VCaP (cell line): Measurements from ENCODE around the gene PYDC2.

Experiments
- H3K27ac ChIP-seq: fragments of 450-650 bp; 2 replicates; pipeline ENCODE4 v1.5.1; 2017
- CTCF ChIP-seq: fragments of 450-650 bp; conservative IDR thresholded peaks from 2 replicates; pipeline ENCODE4 v1.5.1; 2017; ENCODE audit warnings: mild to moderate bottlenecking, moderate library complexity

Gene PYDC2

GRCh38 chr3:191438150-191438814 lies 22.7 kb upstream of the PYDC2 start:
- TF ChIP-seq CTCF: no peak
- no peak overlapping the region for H3K27ac ChIP-seq

GRCh38 chr3:191440532-191440931 lies 20.4 kb upstream of the PYDC2 start:
- no peak overlapping the region for H3K27ac ChIP-seq
- no peak for TF ChIP-seq CTCF

- no peak for TF ChIP-seq CTCF
- H3K27ac ChIP-seq: no peak overlapping the region
Observed at GRCh38 chr3:191441687-191442086, 19.3 kb upstream of the PYDC2 start.

- TF ChIP-seq CTCF: no peak
- no peak overlapping the region for H3K27ac ChIP-seq
Observed at GRCh38 chr3:191444569-191444968, 16.4 kb upstream of the PYDC2 start.

- TF ChIP-seq CTCF: no peak
- H3K27ac ChIP-seq: no peak overlapping the region
Observed at GRCh38 chr3:191449256-191449655, 11.7 kb upstream of the PYDC2 start.

GRCh38 chr3:191455257-191455952 lies 5.6 kb upstream of the PYDC2 start:
- no peak overlapping the region for H3K27ac ChIP-seq
- TF ChIP-seq CTCF: no peak

DNA sequence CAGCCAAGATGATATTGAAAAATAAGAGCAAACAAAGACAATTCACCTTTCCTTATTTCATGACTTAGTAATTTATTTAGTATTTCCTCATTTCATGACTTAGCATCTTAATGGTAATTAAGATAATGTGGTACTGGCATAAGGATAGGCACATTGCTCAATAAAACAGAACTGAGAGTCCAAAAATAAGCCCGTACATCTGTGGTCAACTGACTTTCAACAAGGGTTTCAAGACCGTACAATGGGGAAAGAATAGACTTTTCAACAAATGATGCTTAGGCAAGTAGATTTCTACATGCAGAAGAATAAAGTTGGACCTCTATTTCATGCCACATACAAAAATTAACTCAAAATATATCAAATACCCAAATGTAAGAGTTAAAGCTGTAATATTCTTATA lies 603 bp upstream of the PYDC2 start:
- H3K27ac ChIP-seq: no peak overlapping the region
- TF ChIP-seq CTCF: no peak
